ENCODE data around the gene CRAMP1. TPM values are rescaled to one million over a fixed set of nuclear protein-coding genes. Genes with fewer than 3 reads are reported as not detected.

Gene CRAMP1
- total and polyA plus RNA-seq, 2 of the 8 experiments (the other 6 are each of a cell fraction or from before 2014, with no cell fraction given) = 19.2 to 23.2 TPM

GRCh38 chr16:1691956-1692355 is 79.8 kb downstream of the CRAMP1 start:
- ChIA-PET POLR2A (ENCODE audit: partially characterized antibody) (interaction anchor here (1.8 to 2.4 kb wide), 3 partner anchors 9 to 16 kb away, joined by 5 to 7 read pairs (median 6); partner anchors contain the start of gene MAPK8IP3), CTCF (ENCODE audit: partially characterized antibody) (interaction anchor here (1.3 to 1.6 kb wide), 2 partner anchors 8 to 16 kb away, joined by 4 to 7 read pairs; no protein-coding TSS in a partner anchor)
- H3K9me3 ChIP-seq (ENCODE audit: insufficient read depth in 2 of 2, low read depth in 1 of 2, low read length in 1 of 2) = no peaks in the 10 kb centered on the region
- no peak overlapping the region for H3K4me2 ChIP-seq (ENCODE audit: insufficient read depth in 1 of 2, low read depth in 2 of 2, low read length in 2 of 2)
- H4K91ac ChIP-seq (replicated peaks; ENCODE audit: insufficient read length, low read length) = no peak overlapping the region
- no peak overlapping the region for H3K23ac ChIP-seq (ENCODE audit: insufficient read length)
- H3K56ac ChIP-seq (replicated peaks; ENCODE audit: insufficient read length, low read depth, low read length) = no peak overlapping the region
- no peak overlapping the region for H2BK15ac ChIP-seq (ENCODE audit: low read length)
- no peak overlapping the region for H3K9ac ChIP-seq (replicated peaks in 1 of 4; ENCODE audit: extremely low read depth in 1 of 4, low read depth in 3 of 4, low read length in 3 of 4)
- no peak for DNase-seq (ENCODE audit: low read depth in 1 of 2, low spot score in 2 of 2)
- no peak overlapping the region for H3K14ac ChIP-seq (ENCODE audit: insufficient read length)
- peaks cover 16 to 80% of the 10 kb centered on the region in 2 experiments for H3K79me2 ChIP-seq (ENCODE audit: control insufficient read depth in 1 of 2, insufficient read depth in 2 of 2, low read length in 2 of 2)
- peaks cover 13% of the 10 kb centered on the region for H3K79me1 ChIP-seq (ENCODE audit: low read depth, low read length)
- no peak for FAIRE-seq
- no peak overlapping the region for H4K5ac ChIP-seq (ENCODE audit: insufficient read length, low read depth, low read length)
- H3K36me3 ChIP-seq (ENCODE audit: control insufficient read depth in 2 of 4, insufficient read depth in 4 of 4, low read length in 3 of 4) = peaks cover 31 to 77% (median 73%) of the 10 kb centered on the region in 4 experiments
- H4K20me1 ChIP-seq (replicated peaks in 1 of 2; ENCODE audit: control insufficient read depth in 1 of 2, insufficient read depth in 2 of 2, low read length in 2 of 2) = peaks cover 26 to 33% of the 10 kb centered on the region in 2 experiments
- no peak overlapping the region for H2BK12ac ChIP-seq (ENCODE audit: low read depth, low read length)
- H2AFZ ChIP-seq (ENCODE audit: low read length) = no peak overlapping the region
- H3K4me1 ChIP-seq (replicated peaks in 1 of 4; ENCODE audit: control insufficient read depth in 3 of 4, insufficient read depth in 4 of 4, low read length in 3 of 4) = no peaks in the 10 kb centered on the region
- no peak overlapping the region for H2BK5ac ChIP-seq (ENCODE audit: low read depth, low read length)
- peak overlapping the region; percentile 45 for H4K8ac ChIP-seq (ENCODE audit: extremely low read depth, insufficient read depth, low read length)
- H2BK120ac ChIP-seq (replicated peaks; ENCODE audit: low read depth, low read length) = no peak overlapping the region
- H3K27me3 ChIP-seq (replicated peaks in 1 of 4; ENCODE audit: control insufficient read depth in 3 of 4, extremely low read depth in 1 of 4, insufficient read depth in 3 of 4, low read length in 3 of 4) = no peaks in the 10 kb centered on the region
- no peak overlapping the region for H3K18ac ChIP-seq (ENCODE audit: extremely low read depth, low read length)
- H3K23me2 ChIP-seq (ENCODE audit: low read depth, low read length) = no peaks in the 10 kb centered on the region; the same call in 1 of the 2 replicates
- WGBS, 2 experiments (ENCODE audit: extremely low coverage in 1 of 2, insufficient coverage in 1 of 2, insufficient read length in 1 of 2, insufficient replicate concordance in 2 of 2, low coverage in 1 of 2, low lambda C conversion rate in 2 of 2, missing lambda C conversion rate in 1 of 2) = 95% methylated on average over 21 of the region's 21 CpGs; no CpG with 5 or more reads in 1 of the 2 experiments
- no peak overlapping the region for H2AK5ac ChIP-seq (ENCODE audit: low read depth, low read length)
- no peak overlapping the region for H3K27ac ChIP-seq (ENCODE audit: low read depth, low read length)
- H3K4ac ChIP-seq (replicated peaks; ENCODE audit: insufficient read length, low read depth, low read length) = no peak overlapping the region
- H3K4me3 ChIP-seq (ENCODE audit: extremely low read depth in 1 of 4, insufficient read depth in 2 of 4, low read depth in 3 of 4, low read length in 4 of 4) = no peak overlapping the region
- no peak overlapping the region for H2BK20ac ChIP-seq (ENCODE audit: low read length)
- TF ChIP-seq EGR1 (IDR thresholded peaks at IDR 0.05; ENCODE audit: borderline replicate concordance, low read depth, low read length) (no peak), CHD1 (IDR thresholded peaks at IDR 0.05; ENCODE audit: low read depth, low read length) (no peak), TBP (IDR thresholded peaks at IDR 0.05; ENCODE audit: low read depth, low read length) (no peak)
